IMR-90 (cell line): Measurements from ENCODE around the gene GSK3B. TPM values are rescaled to one million over a fixed set of nuclear protein-coding genes. Genes with fewer than 3 reads are reported as not detected.

Experiments
- ATAC-seq: fragments of 200-7000 bp; cut with Tn5 transposase; 2 replicates; pipeline ENCODE4 v1.9.1; 2020; ENCODE audit warnings: low read depth, mild to moderate bottlenecking, moderate library complexity
- BruUV-seq: library from RNA; stranded (reverse); fragments of 400-500 nt; replicated peaks from 2 replicates; lab custom pipeline; 2021; lab: Mats Ljungman, UMichigan
- CTCF ChIA-PET: fragments of 300-600 bp; formaldehyde crosslinking; extraction: SDS; loops from one replicate; lab custom pipeline; 2021; ENCODE audit warnings: antibody characterized with exemption; lab: Yijun Ruan, JAX
- POLR2A ChIA-PET: fragments of 300-600 bp; sonication (Branson Sonifier 250); formaldehyde crosslinking; loops from one replicate; lab custom pipeline; 2022; ENCODE audit warnings: antibody characterized with exemption; ENCODE audit not compliant: unreplicated experiment; lab: Charles Lee
- DNase-seq: peaks from one replicate; pipeline ENCODE4 v3.0.0; 2013
- H2AFZ ChIP-seq: replicated peaks from 2 replicates; pipeline ENCODE3; 2013; ENCODE audit warnings: low read length, mild to moderate bottlenecking; ENCODE audit not compliant: poor library complexity
- H2AK5ac ChIP-seq: 2 replicates; pipeline ENCODE4 v1.6.1; 2013; ENCODE audit warnings: low read depth, low read length, inconsistent platforms
- H2AK9ac ChIP-seq: replicated peaks from 2 replicates; pipeline ENCODE3; 2013; ENCODE audit warnings: mild to moderate bottlenecking, low read depth, low read length, moderate library complexity; ENCODE audit not compliant: poor library complexity
- H2BK120ac ChIP-seq: 2 replicates; pipeline ENCODE4 v1.6.1; 2013; ENCODE audit warnings: low read depth, low read length, inconsistent platforms
- H2BK15ac ChIP-seq: 3 replicates; pipeline ENCODE4 v1.6.1; 2013; ENCODE audit warnings: low read depth, low read length, inconsistent platforms
- H2BK20ac ChIP-seq: 2 replicates; pipeline ENCODE4 v1.6.1; 2013; ENCODE audit warnings: low read depth, mild to moderate bottlenecking, inconsistent platforms, low read length, moderate library complexity
- H2BK5ac ChIP-seq: 2 replicates; pipeline ENCODE4 v1.6.1; 2013; ENCODE audit warnings: mild to moderate bottlenecking, low read depth, low read length, inconsistent platforms; ENCODE audit not compliant: poor library complexity, severe bottlenecking
- H3K14ac ChIP-seq: replicated peaks from 2 replicates; pipeline ENCODE4 v1.6.1; 2013; ENCODE audit warnings: low read depth, low read length, inconsistent platforms
- H3K18ac ChIP-seq: 2 replicates; pipeline ENCODE4 v1.6.1; 2013; ENCODE audit warnings: low read depth, low read length, control low read depth
- H3K23ac ChIP-seq: 2 replicates; pipeline ENCODE4 v1.6.1; 2013; ENCODE audit warnings: low read depth, low read length, inconsistent platforms
- H3K27ac ChIP-seq: 2 replicates; pipeline ENCODE4 v1.5.1; 2013; ENCODE audit warnings: mild to moderate bottlenecking, control low read depth, low read length; ENCODE audit not compliant: insufficient read depth
- H3K27me3 ChIP-seq: 2 replicates; pipeline ENCODE4 v1.6.1; 2013; ENCODE audit warnings: low read length; ENCODE audit not compliant: control insufficient read depth, insufficient read depth
- H3K36me3 ChIP-seq: 2 replicates; pipeline ENCODE4 v1.6.1; 2013; ENCODE audit warnings: low read length, mixed read lengths; ENCODE audit not compliant: control insufficient read depth, insufficient read depth
- H3K4ac ChIP-seq: 2 replicates; pipeline ENCODE4 v1.6.1; 2013; ENCODE audit warnings: low read depth, low read length, inconsistent platforms
- H3K4me1 ChIP-seq: 2 replicates; pipeline ENCODE4 v1.6.1; 2013; ENCODE audit warnings: low read length, mixed read lengths; ENCODE audit not compliant: control insufficient read depth, insufficient read depth
- H3K4me2 ChIP-seq: 2 replicates; pipeline ENCODE4 v1.6.1; 2013; ENCODE audit warnings: low read depth, mild to moderate bottlenecking, control low read depth, low read length, moderate library complexity
- H3K4me3 ChIP-seq: 2 replicates; pipeline ENCODE4 v1.5.1; 2013; ENCODE audit warnings: low read depth, mild to moderate bottlenecking, control low read depth, low read length, moderate library complexity; ENCODE audit not compliant: insufficient read depth
- H3K56ac ChIP-seq: 2 replicates; pipeline ENCODE4 v1.6.1; 2013; ENCODE audit warnings: low read length, inconsistent platforms; ENCODE audit not compliant: insufficient read depth; ENCODE audit errors: extremely low read depth
- H3K79me1 ChIP-seq, 2 experiments: 2 replicates each; pipeline ENCODE4 v1.6.1; 2013; ENCODE audit warnings: low read length in 2 of 2, inconsistent platforms in 1 of 2, low read depth in 1 of 2
- H3K9ac ChIP-seq: 2 replicates; pipeline ENCODE4 v1.6.1; 2013; ENCODE audit warnings: low read depth, low read length, control low read depth
- H3K9me1 ChIP-seq: 2 replicates; pipeline ENCODE4 v1.6.1; 2013; ENCODE audit warnings: low read length, inconsistent platforms; ENCODE audit not compliant: insufficient read depth
- H3K9me3 ChIP-seq: 2 replicates; pipeline ENCODE4 v1.6.1; 2013; ENCODE audit warnings: low read length; ENCODE audit not compliant: control insufficient read depth, insufficient read depth
- H4K20me1 ChIP-seq: 2 replicates; pipeline ENCODE4 v1.6.1; 2013; ENCODE audit warnings: low read length, inconsistent platforms; ENCODE audit not compliant: insufficient read depth
- H4K5ac ChIP-seq: 2 replicates; pipeline ENCODE4 v1.6.1; 2013; ENCODE audit warnings: mild to moderate bottlenecking, low read depth, low read length, control low read depth
- H4K8ac ChIP-seq, 2 experiments: 2 replicates each; pipeline ENCODE4 v1.6.1; 2013; ENCODE audit warnings: low read depth in 2 of 2, low read length in 2 of 2, control low read depth in 1 of 2, inconsistent platforms in 1 of 2
- H4K91ac ChIP-seq: 2 replicates; pipeline ENCODE4 v1.6.1; 2013; ENCODE audit warnings: low read depth, low read length, inconsistent platforms; ENCODE audit not compliant: insufficient read depth
- BHLHE40 ChIP-seq: fragments of 150-350 bp; IDR thresholded peaks from 2 replicates; pipeline ENCODE4 v1.6.1; 2016; ENCODE audit warnings: mild to moderate bottlenecking, low read depth, low read length
- CEBPB ChIP-seq: IDR thresholded peaks from 2 replicates; pipeline ENCODE4 v1.6.1; 2012; ENCODE audit warnings: low read depth, low read length, improper control_type of control experiment
- CHD1 ChIP-seq: IDR thresholded peaks from 2 replicates; pipeline ENCODE4 v1.6.1; 2012; ENCODE audit warnings: low read depth, low read length, improper control_type of control experiment
- FOS ChIP-seq: fragments of 150-350 bp; IDR thresholded peaks from 2 replicates; pipeline ENCODE4 v1.6.1; 2016; ENCODE audit warnings: low read depth, low read length
- MAFK ChIP-seq: IDR thresholded peaks from 2 replicates; pipeline ENCODE4 v1.6.1; 2012; ENCODE audit warnings: low read depth, low read length, improper control_type of control experiment
- MAZ ChIP-seq: IDR thresholded peaks from 2 replicates; pipeline ENCODE4 v1.6.1; 2012; ENCODE audit warnings: low read depth, mild to moderate bottlenecking, low read length, improper control_type of control experiment, moderate library complexity, borderline replicate concordance
- MXI1 ChIP-seq: IDR thresholded peaks from 2 replicates; pipeline ENCODE4 v1.6.1; 2012; ENCODE audit warnings: low read depth, mild to moderate bottlenecking, low read length, moderate library complexity, borderline replicate concordance
- NFE2L2 ChIP-seq: fragments of 150-350 bp; IDR thresholded peaks from 2 replicates; pipeline ENCODE4 v1.6.1; 2016; ENCODE audit warnings: low read depth, mild to moderate bottlenecking, low read length
- POLR2A ChIP-seq: IDR thresholded peaks from 2 replicates; pipeline ENCODE4 v1.6.1; 2012; ENCODE audit warnings: mild to moderate bottlenecking, low read depth, low read length
- RAD21 ChIP-seq: IDR thresholded peaks from 2 replicates; pipeline ENCODE4 v1.6.1; 2012; ENCODE audit warnings: low read length, improper control_type of control experiment
- RCOR1 ChIP-seq: IDR thresholded peaks from 2 replicates; pipeline ENCODE4 v1.6.1; 2012; ENCODE audit warnings: mild to moderate bottlenecking, low read length, improper control_type of control experiment; ENCODE audit not compliant: insufficient replicate concordance
- RFX5 ChIP-seq: IDR thresholded peaks from 2 replicates; pipeline ENCODE4 v1.8.0; 2012; ENCODE audit warnings: low read depth, mild to moderate bottlenecking, low read length, moderate library complexity
- SMC3 ChIP-seq: fragments of 150-350 bp; IDR thresholded peaks from 2 replicates; pipeline ENCODE4 v1.6.1; 2016; ENCODE audit warnings: low read depth, mild to moderate bottlenecking, antibody characterized with exemption, low read length, moderate library complexity
- WGBS, 2 experiments: methylation state at CpG; one replicate each; pipeline versions ENCODE4 v1.1.5 to v1.1.7; 2013; ENCODE audit warnings: missing lambda C conversion rate in 2 of 2; ENCODE audit not compliant: insufficient read length in 1 of 2; ENCODE audit errors: extremely low coverage in 2 of 2; 5-methylcytosine and 5-hydroxymethylcytosine counted together
- dilution Hi-C: fragments of 300-500 bp; cut with HindIII; formaldehyde crosslinking; loops from one replicate; pipeline ENCODE4 v1.14.3; 2018; ENCODE audit warnings: low sequenced_read_pairs; ENCODE audit not compliant: unreplicated experiment
- in situ Hi-C: fragments of 300-500 bp; cut with MboI; formaldehyde crosslinking; loops from 3 replicates; pipeline ENCODE4 v1.14.3; 2019; ENCODE audit warnings: low sequenced_read_pairs, inconsistent platforms, mixed read lengths
- intact Hi-C: fragments of 100-400 bp; cut with micrococcal nuclease; formaldehyde crosslinking; loops from 2 replicates; pipeline ENCODE4 v1.10.0; 2022
- polyA plus RNA-seq, 3 experiments: library from polyadenylated mRNA; depleted of rRNA; stranded (reverse); fragments of >200 nt; gene quantifications; 2 replicates each; pipeline ENCODE4 v1.2.3, GENCODE V29; 2012; ENCODE audit warnings: low replicate concordance in 1 of 3
- total RNA-seq: library from RNA; depleted of rRNA; stranded (reverse); fragments of >200 nt; gene quantifications from 2 replicates; pipeline ENCODE4 v1.2.3, GENCODE V29; 2012
- TF ChIP-seq, protein P1 (sequence below): fragments of 150-350 bp; IDR thresholded peaks from 2 replicates; pipeline ENCODE4 v1.6.1; 2016; ENCODE audit warnings: low read depth, mild to moderate bottlenecking, low read length, moderate library complexity, borderline replicate concordance
- TF ChIP-seq, protein P2 (sequence below): fragments of 150-350 bp; IDR thresholded peaks from 2 replicates; pipeline ENCODE4 v1.6.1; 2017; ENCODE audit warnings: mild to moderate bottlenecking, antibody characterized with exemption, low read length, low read depth
- TF ChIP-seq, protein P3 (sequence below): conservative IDR thresholded peaks from 2 replicates; pipeline ENCODE4 v1.5.1; 2012; ENCODE audit warnings: mild to moderate bottlenecking, low read depth, low read length, improper control_type of control experiment

The GSK3B gene
- total and polyA plus RNA-seq, 2 of the 4 experiments (the other 2 are of a cell fraction), result 19.2 to 33.2 TPM

DNA sequence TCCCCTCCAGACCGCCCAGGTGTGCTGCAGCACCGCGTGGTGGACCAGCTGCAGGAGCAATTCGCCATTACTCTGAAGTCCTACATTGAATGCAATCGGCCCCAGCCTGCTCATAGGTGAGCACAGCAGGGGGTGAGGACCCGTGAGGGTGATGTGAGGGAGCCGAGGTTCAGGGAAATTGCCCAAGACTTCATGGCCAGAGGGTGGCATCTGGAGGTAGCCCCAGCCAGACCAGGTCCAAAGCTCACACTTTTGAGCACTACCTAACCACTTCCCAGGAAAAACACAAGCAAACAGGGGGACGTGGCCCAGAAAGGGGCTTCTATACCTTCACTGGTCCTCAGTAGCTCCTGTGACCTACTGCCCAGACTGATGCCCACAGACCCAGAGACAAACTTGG lies 278.5 kb downstream of the GSK3B start:
- H2BK5ac ChIP-seq, result no peak overlapping the region
- H4K5ac ChIP-seq, result no peak overlapping the region
- no peak overlapping the region for H3K9ac ChIP-seq
- TF ChIP-seq, protein P1, sequence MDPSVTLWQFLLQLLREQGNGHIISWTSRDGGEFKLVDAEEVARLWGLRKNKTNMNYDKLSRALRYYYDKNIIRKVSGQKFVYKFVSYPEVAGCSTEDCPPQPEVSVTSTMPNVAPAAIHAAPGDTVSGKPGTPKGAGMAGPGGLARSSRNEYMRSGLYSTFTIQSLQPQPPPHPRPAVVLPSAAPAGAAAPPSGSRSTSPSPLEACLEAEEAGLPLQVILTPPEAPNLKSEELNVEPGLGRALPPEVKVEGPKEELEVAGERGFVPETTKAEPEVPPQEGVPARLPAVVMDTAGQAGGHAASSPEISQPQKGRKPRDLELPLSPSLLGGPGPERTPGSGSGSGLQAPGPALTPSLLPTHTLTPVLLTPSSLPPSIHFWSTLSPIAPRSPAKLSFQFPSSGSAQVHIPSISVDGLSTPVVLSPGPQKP, result no peak
- TF ChIP-seq FOS (no peak), RFX5 (no peak), MXI1 (no peak), MAFK (no peak), CEBPB (no peak), BHLHE40 (no peak), POLR2A (no peak), RAD21 (no peak), MAZ (no peak), NFE2L2 (no peak), RCOR1 (no peak), CHD1 (no peak), SMC3 (no peak)
- TF ChIP-seq, protein P2, sequence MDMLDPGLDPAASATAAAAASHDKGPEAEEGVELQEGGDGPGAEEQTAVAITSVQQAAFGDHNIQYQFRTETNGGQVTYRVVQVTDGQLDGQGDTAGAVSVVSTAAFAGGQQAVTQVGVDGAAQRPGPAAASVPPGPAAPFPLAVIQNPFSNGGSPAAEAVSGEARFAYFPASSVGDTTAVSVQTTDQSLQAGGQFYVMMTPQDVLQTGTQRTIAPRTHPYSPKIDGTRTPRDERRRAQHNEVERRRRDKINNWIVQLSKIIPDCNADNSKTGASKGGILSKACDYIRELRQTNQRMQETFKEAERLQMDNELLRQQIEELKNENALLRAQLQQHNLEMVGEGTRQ, result no peak
- TF ChIP-seq, protein P3, sequence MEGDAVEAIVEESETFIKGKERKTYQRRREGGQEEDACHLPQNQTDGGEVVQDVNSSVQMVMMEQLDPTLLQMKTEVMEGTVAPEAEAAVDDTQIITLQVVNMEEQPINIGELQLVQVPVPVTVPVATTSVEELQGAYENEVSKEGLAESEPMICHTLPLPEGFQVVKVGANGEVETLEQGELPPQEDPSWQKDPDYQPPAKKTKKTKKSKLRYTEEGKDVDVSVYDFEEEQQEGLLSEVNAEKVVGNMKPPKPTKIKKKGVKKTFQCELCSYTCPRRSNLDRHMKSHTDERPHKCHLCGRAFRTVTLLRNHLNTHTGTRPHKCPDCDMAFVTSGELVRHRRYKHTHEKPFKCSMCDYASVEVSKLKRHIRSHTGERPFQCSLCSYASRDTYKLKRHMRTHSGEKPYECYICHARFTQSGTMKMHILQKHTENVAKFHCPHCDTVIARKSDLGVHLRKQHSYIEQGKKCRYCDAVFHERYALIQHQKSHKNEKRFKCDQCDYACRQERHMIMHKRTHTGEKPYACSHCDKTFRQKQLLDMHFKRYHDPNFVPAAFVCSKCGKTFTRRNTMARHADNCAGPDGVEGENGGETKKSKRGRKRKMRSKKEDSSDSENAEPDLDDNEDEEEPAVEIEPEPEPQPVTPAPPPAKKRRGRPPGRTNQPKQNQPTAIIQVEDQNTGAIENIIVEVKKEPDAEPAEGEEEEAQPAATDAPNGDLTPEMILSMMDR, result no peak
- ATAC-seq, result no peak
- no peak overlapping the region for H2AK5ac ChIP-seq
- no peak overlapping the region for H3K27ac ChIP-seq
- H3K9me1 ChIP-seq, result 0 out of 2 replicates have a peak, but pooled peaks cover 2% of the 10 kb centered on the region
- intact Hi-C loops (no loop called here), dilution Hi-C loops (no loop called here), in situ Hi-C loops (loop anchor here (10.0 kb wide), 1 partner anchor 369 kb away; no protein-coding TSS in a partner anchor)
- H3K4ac ChIP-seq, result no peak overlapping the region
- peaks cover 46% of the 10 kb centered on the region for H3K27me3 ChIP-seq
- no peak overlapping the region for H4K8ac ChIP-seq
- no peak overlapping the region for H3K14ac ChIP-seq
- no peak overlapping the region for H3K4me3 ChIP-seq
- no peak for DNase-seq
- H2AK9ac ChIP-seq, result no peak overlapping the region
- no peak overlapping the region for H3K23ac ChIP-seq
- no TSS peak for BruUV-seq
- H2AFZ ChIP-seq, result no peak overlapping the region
- no peak overlapping the region for H4K91ac ChIP-seq
- no peak overlapping the region for H2BK15ac ChIP-seq
- no peak overlapping the region for H3K4me2 ChIP-seq
- H2BK20ac ChIP-seq, result no peak overlapping the region
- POLR2A ChIA-PET, result no interaction called here
- no peaks in the 10 kb centered on the region for H3K36me3 ChIP-seq
- CTCF ChIA-PET, result no interaction called here
- H3K4me1 ChIP-seq, result no peaks in the 10 kb centered on the region
- no peak overlapping the region for H3K18ac ChIP-seq
- no peaks in the 10 kb centered on the region for H4K20me1 ChIP-seq
- H3K79me1 ChIP-seq, result no peaks in the 10 kb centered on the region
- no peaks in the 10 kb centered on the region for H3K9me3 ChIP-seq
- WGBS, 2 experiments, result no CpG with 5 or more reads among the region's 8 CpGs
- no peak overlapping the region for H3K56ac ChIP-seq
- H2BK120ac ChIP-seq, result no peak overlapping the region
